T-cell (primary cell): ENCODE results near the gene ZNF626. TPM values are rescaled to one million over a fixed set of nuclear protein-coding genes. Genes with fewer than 3 reads are reported as not detected.
"Not testable (repeated sequence)": the region's sequence is repeated elsewhere in the genome, so short reads cannot be mapped to it uniquely, and the experiment has no call there.

Experiments
- ATAC-seq, 4 experiments: fragments of 200-7000 bp in 3 of 4; fragments of 150-1000 bp in 1 of 4; cut with Tn5 transposase; replicated peaks in 1 of 4; 1 replicate in 3 of 4; 2 replicates in 1 of 4; pipeline ENCODE4 v1.10.0; 2021; ENCODE audit warnings: moderate library complexity in 3 of 4, mild to moderate bottlenecking in 2 of 4, moderate number of reproducible peaks in 1 of 4
- CTCF ChIA-PET, 2 donors: fragments of 300-600 bp; sonication (Branson Sonifier 250); formaldehyde crosslinking; loops; one replicate each; lab custom pipeline; 2022; ENCODE audit warnings: antibody characterized with exemption in 2 of 2; lab: Charles Lee
- POLR2A ChIA-PET, 2 donors: fragments of 300-600 bp; sonication (Branson Sonifier 250); formaldehyde crosslinking; loops; one replicate each; lab custom pipeline; 2022; ENCODE audit warnings: antibody characterized with exemption in 2 of 2; lab: Charles Lee
- DNase-seq, 35 experiments: peaks; one replicate each; pipeline versions ENCODE4 v3.0.0 to v3.0.0-alpha.2; 2013 to 2023
- H3K27ac ChIP-seq: one replicate; pipeline ENCODE4 v1.5.1; 2013; ENCODE audit warnings: low read length
- H3K27me3 ChIP-seq, 2 experiments: replicated peaks in 1 of 2; 1 replicate in 1 of 2; 2 replicates in 1 of 2; pipeline versions ENCODE4 v1.6.1 to v1.7.0; 2013; ENCODE audit warnings: low read length in 1 of 2, mixed read lengths in 1 of 2; ENCODE audit not compliant: control insufficient read depth in 2 of 2, insufficient read depth in 2 of 2; ENCODE audit errors: extremely low read depth in 1 of 2
- H3K36me3 ChIP-seq, 2 donors: 1 replicate in 1 of 2; 2 replicates in 1 of 2; pipeline versions ENCODE4 v1.6.1 to v1.7.0; 2013; ENCODE audit warnings: low read length in 1 of 2; ENCODE audit not compliant: control insufficient read depth in 2 of 2, insufficient read depth in 1 of 2; ENCODE audit errors: extremely low read depth in 1 of 2
- H3K4me1 ChIP-seq, 2 experiments: 1 replicate in 1 of 2; 2 replicates in 1 of 2; pipeline versions ENCODE4 v1.6.1 to v1.7.0; 2013; ENCODE audit warnings: low read length in 2 of 2, mixed read lengths in 1 of 2; ENCODE audit not compliant: insufficient read depth in 2 of 2, control insufficient read depth in 1 of 2; ENCODE audit errors: extremely low read depth in 1 of 2
- H3K4me3 ChIP-seq, 2 donors: 1 replicate in 1 of 2; 2 replicates in 1 of 2; pipeline versions ENCODE4 v1.5.1 to v1.7.0; 2013; ENCODE audit warnings: mild to moderate bottlenecking in 2 of 2, low read length in 1 of 2, moderate library complexity in 1 of 2; ENCODE audit not compliant: control insufficient read depth in 1 of 2; ENCODE audit errors: extremely low read depth in 1 of 2
- H3K9me3 ChIP-seq: 2 replicates; pipeline ENCODE4 v1.7.0; 2013
- H3K27ac Mint-ChIP-seq, 2 donors: one replicate each; pipeline ENCODE4 v1.8.0; 2020 to 2021; ENCODE audit warnings: mild to moderate bottlenecking in 2 of 2, mixed read lengths in 2 of 2
- H3K27me3 Mint-ChIP-seq, 2 donors: one replicate each; pipeline ENCODE4 v1.8.0; 2021 to 2022; ENCODE audit warnings: mixed read lengths in 2 of 2
- H3K36me3 Mint-ChIP-seq: one replicate; pipeline ENCODE4 v1.8.0; 2021; ENCODE audit warnings: mixed read lengths
- H3K4me1 Mint-ChIP-seq, 3 donors: one replicate each; pipeline ENCODE4 v1.8.0; 2020 to 2022; ENCODE audit warnings: mixed read lengths in 3 of 3, mild to moderate bottlenecking in 1 of 3
- H3K4me3 Mint-ChIP-seq, 3 donors: one replicate each; pipeline ENCODE4 v1.8.0; 2020 to 2022; ENCODE audit warnings: mild to moderate bottlenecking in 3 of 3, mixed read lengths in 3 of 3, moderate library complexity in 3 of 3
- H3K9me3 Mint-ChIP-seq, 3 donors: one replicate each; pipeline ENCODE4 v1.8.0; 2020 to 2022; ENCODE audit warnings: mixed read lengths in 3 of 3
- WGBS: methylation state at CpG from one replicate; pipeline ENCODE4 v1.1.5; 2013; ENCODE audit warnings: missing lambda C conversion rate; ENCODE audit not compliant: insufficient coverage; 5-methylcytosine and 5-hydroxymethylcytosine counted together
- total RNA-seq, 35 experiments: library from RNA in 6 of 35; stranded (reverse) in 6 of 35; fragments of 120-200 nt in 1 of 35; gene quantifications; one replicate each; pipeline versions ENCODE4 v1.2.1 to v1.2.4 and lab custom pipeline; 2013 to 2026

Gene ZNF626
- total RNA-seq, 5 donors from 2014 or later (not counting 1 experiment from before 2014, with no cell fraction given) = 5.6 to 12.1 (median 9.7) TPM

GRCh38 chr19:20614971-20615370 is 46.4 kb downstream of the ZNF626 start:
- H3K27me3 ChIP-seq, H3K4me1 Mint-ChIP-seq, H3K27ac Mint-ChIP-seq, H3K4me3 Mint-ChIP-seq, H3K36me3 ChIP-seq, POLR2A ChIA-PET, DNase-seq, ATAC-seq, H3K27me3 Mint-ChIP-seq, H3K4me3 ChIP-seq, H3K9me3 ChIP-seq, H3K27ac ChIP-seq, CTCF ChIA-PET, H3K4me1 ChIP-seq: not testable (repeated sequence)
- peaks cover 11% of the 10 kb centered on the region for H3K36me3 Mint-ChIP-seq
- 80% methylated on average over 4 of the region's 4 CpGs for WGBS
- peaks cover 15 to 63% (median 56%) of the 10 kb centered on the region in 3 donors for H3K9me3 Mint-ChIP-seq

DNA sequence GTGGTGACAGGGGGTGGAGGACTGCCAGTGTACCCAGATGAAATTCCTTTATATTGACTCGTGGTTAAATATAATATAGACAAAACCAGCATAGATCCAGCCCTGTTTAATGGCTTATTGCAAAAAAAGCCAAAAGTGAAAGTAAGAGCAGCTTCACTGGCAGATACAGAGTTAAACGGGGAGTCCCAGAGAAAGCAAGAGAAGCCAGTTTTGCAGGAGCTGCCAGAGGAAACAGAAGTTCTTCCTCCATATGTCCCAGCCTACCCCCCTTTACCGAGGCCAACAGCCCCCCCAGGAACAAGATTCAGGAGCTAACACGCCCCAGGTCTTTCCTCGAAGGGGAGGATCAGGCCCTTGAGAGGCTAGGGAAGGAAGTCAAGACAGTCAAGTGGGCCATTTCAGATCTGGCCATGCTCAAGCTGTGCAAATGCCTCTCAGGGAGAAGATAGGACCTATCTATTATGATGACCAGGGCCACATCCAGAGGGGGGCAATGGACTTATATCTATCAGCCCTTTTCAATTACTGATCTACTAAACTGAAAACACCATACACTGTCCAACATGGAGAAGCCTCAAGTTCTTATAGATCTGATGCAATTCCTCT is 48.6 kb downstream of the ZNF626 start:
- H3K9me3 Mint-ChIP-seq = peaks cover 15 to 70% (median 59%) of the 10 kb centered on the region in 3 donors
- no peaks in the 10 kb centered on the region for H3K9me3 ChIP-seq
- H3K36me3 ChIP-seq = no peaks in the 10 kb centered on the region
- H3K4me3 ChIP-seq = no peak overlapping the region
- ChIA-PET CTCF (no interaction called here), POLR2A (no interaction called here)
- H3K4me1 ChIP-seq = peaks cover 0 to 3% of the 10 kb centered on the region in 2 experiments
- ATAC-seq (no peak), DNase-seq (no peak)
- H3K27me3 Mint-ChIP-seq = no peaks in the 10 kb centered on the region
- H3K27ac Mint-ChIP-seq = no peak overlapping the region
- WGBS = no CpG with 5 or more reads among the region's 5 CpGs
- peaks cover 0 to 6% (median 3%) of the 10 kb centered on the region in 3 donors for H3K4me1 Mint-ChIP-seq
- H3K27ac ChIP-seq = no peak overlapping the region
- no peaks in the 10 kb centered on the region for H3K27me3 ChIP-seq
- H3K4me3 Mint-ChIP-seq = no peak overlapping the region
- H3K36me3 Mint-ChIP-seq = peaks cover 8% of the 10 kb centered on the region

DNA sequence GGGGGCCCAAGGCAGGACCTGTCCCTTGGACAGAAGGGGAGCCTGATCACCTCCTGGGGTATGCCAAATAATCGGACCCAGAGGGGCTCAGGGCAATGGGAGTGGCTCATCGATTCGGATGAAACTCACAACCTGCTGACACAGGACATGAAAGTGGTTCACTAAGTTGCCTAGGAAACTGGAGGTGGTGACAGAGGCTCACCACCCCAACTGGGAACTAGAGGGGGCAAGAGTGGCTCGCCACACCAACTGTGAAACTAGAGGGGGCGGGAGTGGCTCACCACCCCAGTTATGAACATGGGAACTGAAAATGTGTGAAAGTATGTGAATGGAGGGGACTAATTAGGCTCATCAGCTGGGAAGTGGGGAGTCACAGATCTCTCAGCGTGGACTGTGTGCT is 49.5 kb downstream of the ZNF626 start:
- DNase-seq (no peak), ATAC-seq (no peak)
- peaks cover 0 to 6% (median 3%) of the 10 kb centered on the region in 3 donors for H3K4me1 Mint-ChIP-seq
- H3K27ac Mint-ChIP-seq = no peak overlapping the region
- Histone ChIP-seq H3K4me1 (peaks cover 0 to 3% of the 10 kb centered on the region in 2 experiments), H3K4me3 (no peak overlapping the region), H3K27me3 (no peaks in the 10 kb centered on the region), H3K27ac (no peak overlapping the region), H3K9me3 (no peaks in the 10 kb centered on the region), H3K36me3 (no peaks in the 10 kb centered on the region)
- POLR2A ChIA-PET = interaction anchor here in 1 of 2 donors (0.6 kb wide), 1 partner anchor 167 kb away, joined by 4 read pairs; no protein-coding TSS in a partner anchor
- peaks cover 8% of the 10 kb centered on the region for H3K36me3 Mint-ChIP-seq
- no peak overlapping the region for H3K4me3 Mint-ChIP-seq
- H3K9me3 Mint-ChIP-seq = peaks cover 15 to 66% (median 53%) of the 10 kb centered on the region in 3 donors
- CTCF ChIA-PET = no interaction called here
- 93% methylated on average over 2 of the region's 6 CpGs for WGBS
- H3K27me3 Mint-ChIP-seq = no peaks in the 10 kb centered on the region

DNA sequence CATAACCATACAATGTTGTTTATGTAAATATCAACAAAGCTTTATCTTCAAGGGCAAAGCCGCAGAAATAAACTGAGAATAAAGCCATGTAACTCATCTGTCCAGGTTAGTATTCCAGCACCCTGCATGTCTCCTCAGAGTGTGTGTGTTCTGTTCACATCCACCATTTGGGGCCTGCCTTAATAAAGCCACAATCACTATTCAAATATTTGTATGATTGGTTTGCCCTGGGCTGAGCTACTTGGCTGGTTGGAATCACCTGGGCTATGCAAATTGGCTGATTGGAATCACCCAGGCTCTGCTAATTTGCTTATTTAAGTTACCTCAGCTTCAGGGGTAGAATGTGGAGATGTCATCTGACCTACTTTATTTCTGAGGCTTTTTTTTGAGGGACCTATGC is 53.4 kb downstream of the ZNF626 start:
- no peaks in the 10 kb centered on the region for H3K27me3 Mint-ChIP-seq
- CTCF ChIA-PET = no interaction called here
- peaks cover 3% of the 10 kb centered on the region for H3K9me3 ChIP-seq
- H3K27ac Mint-ChIP-seq = no peak overlapping the region
- no peak overlapping the region for H3K4me3 Mint-ChIP-seq
- ATAC-seq (no peak), DNase-seq (no peak)
- no peaks in the 10 kb centered on the region for H3K36me3 ChIP-seq
- H3K36me3 Mint-ChIP-seq = no peaks in the 10 kb centered on the region
- no peak overlapping the region for H3K27ac ChIP-seq
- no peaks in the 10 kb centered on the region for H3K27me3 ChIP-seq
- WGBS = no CpG with 5 or more reads among the region's 1 CpG
- POLR2A ChIA-PET = interaction anchor here in 1 of 2 donors (0.6 kb wide), 1 partner anchor 35 kb away, joined by 7 read pairs; no protein-coding TSS in a partner anchor
- no peak overlapping the region for H3K4me3 ChIP-seq
- H3K4me1 Mint-ChIP-seq = peaks cover 0 to 6% (median 3%) of the 10 kb centered on the region in 3 donors
- H3K4me1 ChIP-seq = peaks cover 0 to 3% of the 10 kb centered on the region in 2 experiments
- H3K9me3 Mint-ChIP-seq = peaks cover 5 to 65% (median 50%) of the 10 kb centered on the region in 3 donors

Other genes starting within 250 kb of the ZNF626 start
- 10 to 100 TPM; 17.9 to 35.1 (median 32.5) TPM for gene ZNF737, start 95.8 kb downstream of the ZNF626 start, total RNA-seq
- 10 to 100 TPM in 4 of 5 donors, 1 to 10 TPM in 1; 9.3 to 13.1 (median 11.4) TPM for gene ZNF66, start 114.7 kb upstream of the ZNF626 start, total RNA-seq